K562 (cell line): ENCODE measurements around the gene PRSS12. TPM values are rescaled to one million over a fixed set of nuclear protein-coding genes. Genes with fewer than 3 reads are reported as not detected.

Experiments used
- ATAC-seq: fragments of 200-7000 bp; cut with Tn5 transposase; 3 replicates; pipeline ENCODE4 v1.9.1; 2020; ENCODE audit warnings: moderate library complexity
- BruUV-seq: library from RNA; stranded (reverse); fragments of 400-500 nt; replicated peaks from 2 replicates; lab custom pipeline; 2021; lab: Mats Ljungman, UMichigan
- CTCF ChIA-PET: fragments of 300-600 bp; formaldehyde crosslinking; extraction: SDS; loops from one replicate; lab custom pipeline; 2021; ENCODE audit warnings: low intra/inter-chr PET ratio; lab: Yijun Ruan, JAX
- POLR2A ChIA-PET: fragments of 300-600, 350-650 bp; sonication (Branson Sonifier 250); formaldehyde crosslinking; extraction: SDS; loops from one replicate; lab custom pipeline; 2021; ENCODE audit warnings: antibody characterized with exemption, inconsistent platforms; lab: Yijun Ruan, JAX
- DNase-seq, 4 experiments: peaks; one replicate each; pipeline versions ENCODE4 v3.0.0 to v3.0.0-alpha.2; 2011 to 2018; ENCODE audit warnings: low spot score in 3 of 4, mixed read lengths in 3 of 4; ENCODE audit errors: extremely low read depth in 1 of 4
- FAIRE-seq: peaks from 2 replicates; lab custom pipeline; 2011; peaks lifted over from hg19 to GRCh38; lab: Jason Lieb, UNC
- H2AFZ ChIP-seq: 2 replicates; pipeline ENCODE4 v1.6.0; 2011; ENCODE audit warnings: low read depth, low read length, control low read depth, inconsistent platforms
- H3K27ac ChIP-seq: fragments of 200-600 bp; 3 replicates; pipeline ENCODE4 v1.8.0; 2011; ENCODE audit warnings: low read depth, mild to moderate bottlenecking, control low read depth, inconsistent platforms, low read length, moderate library complexity, mixed read lengths; ENCODE audit errors: extremely low read depth
- H3K27me3 ChIP-seq, 2 experiments: fragments of 300-600 bp in 1 of 2; 2 replicates in 1 of 2; 3 replicates in 1 of 2; pipeline versions ENCODE4 v1.6.0 to v1.8.0; 2011; ENCODE audit warnings: inconsistent platforms in 2 of 2, low read length in 2 of 2, mild to moderate bottlenecking in 1 of 2, mixed read lengths in 1 of 2, moderate library complexity in 1 of 2; ENCODE audit not compliant: control insufficient read depth in 2 of 2, insufficient read depth in 2 of 2
- H3K36me3 ChIP-seq: fragments of 300-600 bp; 3 replicates; pipeline ENCODE4 v1.8.0; 2011; ENCODE audit warnings: mild to moderate bottlenecking, low read length, inconsistent platforms; ENCODE audit not compliant: control insufficient read depth, insufficient read depth
- H3K4me1 ChIP-seq, 2 experiments: fragments of 200-600 bp in 1 of 2; replicated peaks in 1 of 2; 2 replicates in 1 of 2; 3 replicates in 1 of 2; pipeline versions ENCODE4 v1.5.1 to v1.8.0; 2011; ENCODE audit warnings: inconsistent platforms in 2 of 2, low read length in 2 of 2, mild to moderate bottlenecking in 1 of 2, mixed read lengths in 1 of 2, moderate library complexity in 1 of 2; ENCODE audit not compliant: control insufficient read depth in 2 of 2, insufficient read depth in 2 of 2
- H3K4me2 ChIP-seq: 2 replicates; pipeline ENCODE4 v1.6.1; 2011; ENCODE audit warnings: low read length, control low read depth, inconsistent platforms, mixed read lengths; ENCODE audit not compliant: insufficient read depth
- H3K4me3 ChIP-seq: fragments of 200-600 bp; sonication (generic), shearing (Covaris generic); 2 replicates; pipeline ENCODE4 v1.5.1; 2016; ENCODE audit warnings: control low read depth, inconsistent platforms
- H3K79me2 ChIP-seq: fragments of 200-600 bp; 3 replicates; pipeline ENCODE4 v1.8.0; 2011; ENCODE audit warnings: low read length, inconsistent platforms; ENCODE audit not compliant: control insufficient read depth, insufficient read depth
- H3K9ac ChIP-seq, 2 experiments: 2 replicates each; pipeline versions ENCODE4 v1.6.0 to v1.6.1; 2011; ENCODE audit warnings: low read depth in 2 of 2, low read length in 2 of 2, control low read depth in 1 of 2, inconsistent platforms in 1 of 2, mild to moderate bottlenecking in 1 of 2, mixed read lengths in 1 of 2; ENCODE audit not compliant: insufficient read depth in 1 of 2
- H3K9me1 ChIP-seq: one replicate; pipeline ENCODE4 v1.6.0; 2011; ENCODE audit warnings: inconsistent platforms, mild to moderate bottlenecking, low read length, moderate library complexity; ENCODE audit not compliant: control insufficient read depth, insufficient read depth
- H3K9me3 ChIP-seq: replicated peaks from 2 replicates; pipeline ENCODE4 v1.5.1; 2011; ENCODE audit warnings: low read depth, low read length, inconsistent platforms; ENCODE audit not compliant: control insufficient read depth, insufficient read depth
- H4K20me1 ChIP-seq: replicated peaks from 2 replicates; pipeline ENCODE4 v1.6.1; 2011; ENCODE audit warnings: low read length, inconsistent platforms, mixed read lengths; ENCODE audit not compliant: control insufficient read depth, insufficient read depth
- ATF1 ChIP-seq, 2 experiments: fragments of 450-650 bp in 1 of 2; IDR thresholded peaks; 2 replicates each; pipeline ENCODE4 v1.6.1; 2016; ENCODE audit warnings: missing compliant biosample characterization in 1 of 2, missing genetic modification characterization in 1 of 2
- IFI16 ChIP-seq: fragments of 250-450 bp; sonication (Bioruptor Pico); IDR thresholded peaks from 2 replicates; pipeline ENCODE4 v2.1.2; 2022; ENCODE audit warnings: mild to moderate bottlenecking, inconsistent platforms
- MED1 ChIP-seq: sonication (generic); formaldehyde crosslinking; IDR thresholded peaks from 2 replicates; pipeline ENCODE4 v1.8.1; 2023; ENCODE audit warnings: missing genetic modification reagents, borderline replicate concordance
- NR4A1 ChIP-seq, 2 experiments: fragments of 250-450 bp in 1 of 2; fragments of 450-650 bp in 1 of 2; sonication (Bioruptor Pico) in 1 of 2; IDR thresholded peaks; 2 replicates each; pipeline versions ENCODE4 v1.4.0 to v1.6.1; 2016 to 2020; ENCODE audit warnings: mild to moderate bottlenecking in 2 of 2, missing compliant biosample characterization in 1 of 2, missing genetic modification characterization in 1 of 2, moderate library complexity in 1 of 2
- PREB ChIP-seq: sonication (generic); formaldehyde crosslinking; IDR thresholded peaks from 2 replicates; pipeline ENCODE4 v1.8.1; 2023; ENCODE audit warnings: mild to moderate bottlenecking, missing genetic modification reagents
- SP2 ChIP-seq: IDR thresholded peaks from 2 replicates; pipeline ENCODE4 v1.6.1; 2011; ENCODE audit warnings: mild to moderate bottlenecking, low read depth, low read length, moderate library complexity; ENCODE audit not compliant: poor library complexity, severe bottlenecking; ENCODE audit errors: extremely low read depth
- U2AF2 ChIP-seq: fragments of 200-400 bp; formaldehyde crosslinking; optimal IDR thresholded peaks from 2 replicates; pipeline ENCODE3; 2017; ENCODE audit warnings: low read depth, mild to moderate bottlenecking, low read length
- ZEB2 ChIP-seq: fragments of 450-650 bp; IDR thresholded peaks from 2 replicates; pipeline ENCODE4 v1.6.1; 2016
- WGBS: fragments of 100-300 bp; shearing (Covaris generic); methylation state at CpG from one replicate; pipeline ENCODE4 v1.1.6; 2016; ENCODE audit warnings: low coverage, mixed read lengths; ENCODE audit not compliant: insufficient coverage; ENCODE audit errors: missing lambda C conversion rate; 5-methylcytosine and 5-hydroxymethylcytosine counted together
- in situ Hi-C: fragments of 300-500 bp; cut with MboI; formaldehyde crosslinking; loops from 4 replicates; pipeline ENCODE4 v1.15.0; 2018; ENCODE audit warnings: inconsistent platforms, mixed read lengths
- intact Hi-C: fragments of 100-400 bp; cut with micrococcal nuclease; formaldehyde crosslinking; loops from 2 replicates; pipeline ENCODE4 v1.14.2; 2022
- polyA plus RNA-seq, 8 experiments: library from polyadenylated mRNA; depleted of rRNA in 4 of 8; stranded (reverse) in 5 of 8; unstranded in 3 of 8; fragments of >200 nt; fragmentation: Nextera tagmentation in 2 of 8; fragmentation: Illumina TruSeq in 1 of 8; extraction: Ambion mirVana in 2 of 8; extraction: Trizol in 1 of 8; gene quantifications; 2 replicates each; pipeline versions ENCODE4 v1.2.1 to v1.2.3, GENCODE V29; 2011 to 2014; ENCODE audit warnings: inconsistent platforms in 1 of 8, missing spikeins in 1 of 8
- total RNA-seq, 7 experiments: library from RNA; depleted of rRNA in 6 of 7; stranded (reverse); fragments of >200 nt in 6 of 7; fragmentation: Illumina TruSeq in 2 of 7; extraction: Trizol in 2 of 7; gene quantifications; 2 replicates each; pipeline versions ENCODE4 v1.2.1 to v1.2.3, GENCODE V29; 2011 to 2021; ENCODE audit warnings: low replicate concordance in 1 of 7
- TF ChIP-seq, protein P1 (sequence below): fragments of 450-650 bp; IDR thresholded peaks from 2 replicates; pipeline ENCODE4 v1.6.1; 2018; ENCODE audit not compliant: partially characterized antibody
- TF ChIP-seq, protein P2 (sequence below): fragments of 450-650 bp; formaldehyde crosslinking; conservative IDR thresholded peaks from 2 replicates; pipeline ENCODE4 v1.4.0; 2022; ENCODE audit warnings: mild to moderate bottlenecking, missing genetic modification characterization

Gene PRSS12
- total and polyA plus RNA-seq, 9 of the 15 experiments (the other 6 are each of a cell fraction or from before 2014, with no cell fraction given), result 0.06 to 0.11 (median 0.09) TPM; not detected in 6

GRCh38 chr4:118350961-118351360, 1.8 kb downstream of the PRSS12 start:
- no peak overlapping the region for H3K27ac ChIP-seq
- H3K4me3 ChIP-seq, result no peak overlapping the region
- H2AFZ ChIP-seq, result no peak overlapping the region
- no peak overlapping the region for H3K9ac ChIP-seq
- TF ChIP-seq SP2 (no peak), PREB (CRISPR knock-in tag) (no peak), IFI16 (CRISPR knock-in tag) (no peak), NR4A1 (CRISPR knock-in tag; IDR thresholded peaks at IDR 0.05) (no peak), NR4A1 (tag; IDR thresholded peaks at IDR 0.05) (no peak), U2AF2 (no peak), MED1 (CRISPR knock-in tag) (no peak), ATF1 (CRISPR knock-in tag; IDR thresholded peaks at IDR 0.05) (no peak), ATF1 (tag; IDR thresholded peaks at IDR 0.05) (no peak), ZEB2 (no peak)
- TF ChIP-seq, protein P1, sequence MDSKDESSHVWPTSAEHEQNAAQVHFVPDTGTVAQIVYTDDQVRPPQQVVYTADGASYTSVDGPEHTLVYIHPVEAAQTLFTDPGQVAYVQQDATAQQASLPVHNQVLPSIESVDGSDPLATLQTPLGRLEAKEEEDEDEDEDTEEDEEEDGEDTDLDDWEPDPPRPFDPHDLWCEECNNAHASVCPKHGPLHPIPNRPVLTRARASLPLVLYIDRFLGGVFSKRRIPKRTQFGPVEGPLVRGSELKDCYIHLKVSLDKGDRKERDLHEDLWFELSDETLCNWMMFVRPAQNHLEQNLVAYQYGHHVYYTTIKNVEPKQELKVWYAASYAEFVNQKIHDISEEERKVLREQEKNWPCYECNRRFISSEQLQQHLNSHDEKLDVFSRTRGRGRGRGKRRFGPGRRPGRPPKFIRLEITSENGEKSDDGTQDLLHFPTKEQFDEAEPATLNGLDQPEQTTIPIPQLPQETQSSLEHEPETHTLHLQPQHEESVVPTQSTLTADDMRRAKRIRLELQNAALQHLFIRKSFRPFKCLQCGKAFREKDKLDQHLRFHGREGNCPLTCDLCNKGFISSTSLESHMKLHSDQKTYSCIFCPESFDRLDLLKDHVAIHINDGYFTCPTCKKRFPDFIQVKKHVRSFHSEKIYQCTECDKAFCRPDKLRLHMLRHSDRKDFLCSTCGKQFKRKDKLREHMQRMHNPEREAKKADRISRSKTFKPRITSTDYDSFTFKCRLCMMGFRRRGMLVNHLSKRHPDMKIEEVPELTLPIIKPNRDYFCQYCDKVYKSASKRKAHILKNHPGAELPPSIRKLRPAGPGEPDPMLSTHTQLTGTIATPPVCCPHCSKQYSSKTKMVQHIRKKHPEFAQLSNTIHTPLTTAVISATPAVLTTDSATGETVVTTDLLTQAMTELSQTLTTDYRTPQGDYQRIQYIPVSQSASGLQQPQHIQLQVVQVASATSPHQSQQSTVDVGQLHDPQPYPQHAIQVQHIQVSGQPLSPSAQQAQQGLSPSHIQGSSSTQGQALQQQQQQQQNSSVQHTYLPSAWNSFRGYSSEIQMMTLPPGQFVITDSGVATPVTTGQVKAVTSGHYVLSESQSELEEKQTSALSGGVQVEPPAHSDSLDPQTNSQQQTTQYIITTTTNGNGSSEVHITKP, result no peak
- TF ChIP-seq, protein P2, sequence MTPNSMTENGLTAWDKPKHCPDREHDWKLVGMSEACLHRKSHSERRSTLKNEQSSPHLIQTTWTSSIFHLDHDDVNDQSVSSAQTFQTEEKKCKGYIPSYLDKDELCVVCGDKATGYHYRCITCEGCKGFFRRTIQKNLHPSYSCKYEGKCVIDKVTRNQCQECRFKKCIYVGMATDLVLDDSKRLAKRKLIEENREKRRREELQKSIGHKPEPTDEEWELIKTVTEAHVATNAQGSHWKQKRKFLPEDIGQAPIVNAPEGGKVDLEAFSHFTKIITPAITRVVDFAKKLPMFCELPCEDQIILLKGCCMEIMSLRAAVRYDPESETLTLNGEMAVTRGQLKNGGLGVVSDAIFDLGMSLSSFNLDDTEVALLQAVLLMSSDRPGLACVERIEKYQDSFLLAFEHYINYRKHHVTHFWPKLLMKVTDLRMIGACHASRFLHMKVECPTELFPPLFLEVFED (CRISPR knock-in tag), result no peak
- no peak for ATAC-seq
- peaks cover 0 to 5% of the 10 kb centered on the region in 2 experiments; a peak in 1 of 5 replicates for H3K4me1 ChIP-seq
- DNase-seq, result no peak
- no TSS peak for BruUV-seq
- 0% methylated on average over 3 of the region's 3 CpGs for WGBS
- H3K4me2 ChIP-seq, result no peak overlapping the region
- H3K9me1 ChIP-seq, result no peaks in the 10 kb centered on the region
- H3K36me3 ChIP-seq, result no peaks in the 10 kb centered on the region
- CTCF ChIA-PET, result no interaction called here
- in situ Hi-C loops, result no loop called here
- H4K20me1 ChIP-seq, result no peaks in the 10 kb centered on the region
- H3K9me3 ChIP-seq, result no peaks in the 10 kb centered on the region
- no peaks in the 10 kb centered on the region for H3K79me2 ChIP-seq
- FAIRE-seq, result no peak
- intact Hi-C loops, result loop anchor here (5.0 kb wide), 1 partner anchor 69 kb away; no protein-coding TSS in a partner anchor
- POLR2A ChIA-PET, result no interaction called here
- H3K27me3 ChIP-seq, result peaks cover 0 to 20% of the 10 kb centered on the region in 2 experiments; a peak in 2 of 5 replicates
